ENCODE data around the gene HIVEP3.

DNA sequence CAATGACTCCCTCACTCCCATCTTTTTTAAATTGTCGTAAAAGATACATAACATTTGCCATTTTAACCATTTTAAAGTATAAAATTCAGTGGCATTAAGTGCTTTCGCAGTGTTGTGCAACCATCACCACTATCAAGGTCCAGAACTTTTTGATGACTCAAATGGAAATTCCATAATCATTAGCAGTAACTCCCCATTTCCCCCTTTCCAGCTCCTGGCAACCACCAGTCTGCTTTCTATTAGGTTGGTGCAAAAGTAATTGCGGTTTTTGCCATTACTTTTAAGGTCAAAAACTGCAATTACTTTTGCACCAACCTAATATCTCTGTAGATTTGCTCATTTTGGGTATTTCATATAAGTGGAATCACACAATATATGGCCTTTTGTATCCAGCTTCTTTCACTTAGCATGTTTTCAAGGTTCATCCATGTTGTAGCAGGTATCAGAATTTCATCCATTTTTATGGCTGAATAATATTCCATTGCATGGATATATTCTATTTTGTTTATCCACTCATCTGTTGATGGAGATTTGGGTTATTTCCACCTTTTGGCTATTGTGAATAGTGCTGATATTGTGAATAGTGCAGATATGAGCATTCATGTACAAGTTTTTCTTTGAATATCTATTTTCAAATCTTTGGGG is 159.7 kb downstream of the HIVEP3 start:
- TF ChIP-seq CTCF (IDR thresholded peaks at IDR 0.05) = no peak
- TF ChIP-seq POLR2A (IDR thresholded peaks at IDR 0.05) = no peak
